ENCODE data around the gene PMM1.
A peak's percentile ranks its signal among the peaks of the same experiment; 100 is the strongest.
"Not testable (repeated sequence)": the region's sequence is repeated elsewhere in the genome, so short reads cannot be mapped to it uniquely, and the experiment has no call there.

Gene PMM1

DNA sequence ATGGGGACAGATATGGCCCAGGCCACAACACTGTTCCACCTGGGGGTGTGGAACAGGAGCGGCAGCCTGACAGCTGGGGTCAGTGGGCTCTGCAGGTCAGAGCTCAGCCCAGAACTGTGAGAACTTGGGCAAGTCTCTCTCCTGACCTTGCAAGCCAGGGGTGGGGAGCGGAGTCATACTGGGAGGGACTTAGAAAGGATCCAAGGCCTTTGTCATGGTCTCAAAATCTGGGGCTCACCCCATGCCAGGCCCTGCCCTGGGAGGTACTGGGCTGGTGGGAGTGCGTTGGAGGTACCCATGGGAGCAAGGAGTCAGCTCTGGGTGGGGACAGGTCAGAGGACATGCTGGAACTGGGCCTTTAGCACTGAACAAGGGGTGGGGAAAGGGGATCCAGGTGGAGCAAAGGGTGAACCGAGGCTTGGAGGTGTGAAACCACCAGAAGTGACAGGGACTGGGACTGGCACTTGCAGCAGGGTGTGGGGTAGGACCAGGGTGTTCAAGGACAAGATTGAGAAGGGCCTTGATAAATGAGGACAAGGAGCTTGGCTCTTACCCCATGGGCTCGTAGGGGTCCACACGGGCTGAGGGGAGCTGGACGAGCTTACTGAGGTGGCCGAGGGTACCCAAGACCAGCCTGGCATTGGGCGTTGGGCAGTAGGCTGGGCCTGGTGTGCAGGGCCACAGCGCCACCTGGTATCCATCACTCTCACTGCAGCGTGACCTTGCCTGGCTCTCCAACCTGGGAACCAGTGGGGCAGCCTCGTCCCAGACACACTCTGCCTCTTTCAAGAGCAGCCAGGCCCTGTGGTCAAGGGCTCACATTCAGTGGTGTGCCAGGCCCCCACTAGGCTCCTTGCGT is 7.4 kb upstream of the PMM1 start:
- DNase-seq = peak; percentile 26

DNA sequence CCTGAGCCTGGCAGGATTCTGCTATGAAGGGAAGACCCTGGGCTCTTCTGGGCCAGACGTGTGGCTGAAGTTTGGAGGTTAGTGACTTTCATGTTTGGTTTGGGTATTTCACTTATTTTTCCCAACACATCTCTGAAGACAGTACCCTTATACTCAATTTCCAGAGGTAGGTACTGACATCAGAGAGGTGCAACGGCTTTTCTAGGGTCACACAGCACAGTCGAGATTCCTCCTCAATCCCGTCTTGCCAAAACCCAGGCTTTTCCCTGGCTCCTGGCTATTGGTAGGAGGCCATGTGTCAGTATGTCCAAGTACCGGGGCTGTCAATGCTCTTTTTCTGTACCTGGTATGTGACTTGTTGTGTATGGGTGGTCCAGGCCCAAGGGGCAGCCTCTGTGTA is 6.1 kb upstream of the PMM1 start:
- no peak for DNase-seq

DNA sequence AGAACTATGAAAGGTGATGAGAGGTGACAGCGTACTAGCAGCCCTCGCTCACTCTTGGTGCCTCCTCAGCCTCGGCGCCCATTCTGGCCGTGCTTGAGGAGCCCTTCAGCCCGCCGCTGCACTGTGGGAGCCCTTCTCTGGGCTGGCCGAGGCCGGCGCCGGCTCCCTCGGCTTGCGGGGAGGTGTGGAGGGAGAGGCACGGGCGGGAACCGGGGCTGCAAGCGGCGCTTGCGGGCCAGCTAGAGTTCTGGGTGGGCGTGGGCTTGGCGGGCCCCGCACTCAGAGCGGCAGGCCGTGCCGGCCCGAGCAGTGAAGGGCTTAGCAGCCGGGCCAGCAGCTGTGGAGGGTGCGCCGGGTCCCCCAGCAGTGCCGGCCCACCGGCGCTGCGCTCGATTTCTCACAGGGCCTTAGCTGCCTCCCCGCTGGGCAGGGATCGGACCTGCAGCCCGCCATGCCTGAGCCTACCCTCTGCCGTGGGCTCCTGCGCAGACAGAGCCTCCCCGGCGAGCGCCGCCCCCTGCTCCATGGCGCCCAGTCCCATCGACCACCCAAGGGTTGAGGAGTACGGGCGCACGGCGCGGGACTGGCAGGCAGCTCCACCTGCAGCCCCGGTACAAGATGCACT is 3.8 kb upstream of the PMM1 start:
- not testable (repeated sequence) for DNase-seq

DNA sequence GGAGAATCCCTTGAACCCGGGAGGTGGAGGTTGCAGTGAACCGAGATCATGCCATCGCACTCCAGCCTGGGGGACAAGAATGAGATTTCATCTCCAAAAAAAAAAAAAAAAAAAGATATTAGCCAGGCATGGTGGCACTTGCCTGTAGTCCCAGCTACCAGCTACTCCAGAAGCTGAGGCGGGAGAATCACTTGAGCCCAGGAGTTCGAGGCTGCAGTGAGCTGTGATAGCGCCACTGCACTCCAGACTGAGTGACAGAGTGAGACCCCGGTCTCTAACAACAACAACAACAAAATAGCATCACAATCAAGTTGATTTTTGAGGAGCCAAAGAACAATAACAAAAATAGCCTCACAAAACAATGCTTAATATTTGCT is 2.3 kb downstream of the PMM1 start:
- no peak for DNase-seq

DNA sequence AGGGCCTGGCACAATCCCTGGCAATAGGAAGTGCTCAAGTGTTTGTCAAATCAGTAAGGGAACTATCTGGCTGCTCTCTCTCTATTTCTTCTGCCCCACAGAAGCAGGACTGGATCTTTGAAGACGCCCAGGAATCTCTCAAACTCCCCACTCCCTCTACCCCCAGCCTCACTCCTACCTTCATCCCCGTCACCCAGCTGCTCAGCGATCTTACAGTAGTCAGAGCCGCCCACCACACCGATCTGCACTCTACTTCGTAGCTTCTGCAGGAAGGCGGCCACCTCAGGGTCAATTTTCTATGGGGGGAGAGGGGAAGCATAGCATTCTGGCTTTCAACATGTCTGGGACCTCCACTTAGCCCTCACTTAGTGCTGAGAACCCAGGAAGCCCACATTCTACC is 3.7 kb downstream of the PMM1 start:
- no peak for DNase-seq

DNA sequence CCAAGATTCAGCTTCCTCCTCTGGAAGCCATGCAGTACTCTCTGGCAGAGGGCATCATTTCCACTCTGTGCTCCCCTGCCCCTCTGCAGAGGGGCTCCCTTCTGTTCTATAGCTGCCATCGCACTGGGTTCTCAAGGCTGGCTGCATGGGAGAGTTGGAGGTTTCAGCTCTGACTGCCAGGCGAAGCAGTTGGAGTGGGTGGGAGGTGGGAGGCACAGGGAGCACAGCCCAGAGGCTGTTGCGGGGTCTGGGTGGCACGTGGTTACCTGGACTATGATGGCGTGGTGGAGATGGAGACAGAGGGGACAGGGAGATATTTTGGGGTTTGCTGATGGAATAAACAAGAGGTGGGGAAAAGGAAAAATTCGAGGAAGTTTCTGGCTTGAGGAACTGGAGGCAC is 4.8 kb downstream of the PMM1 start:
- DNase-seq = no peak

DNA sequence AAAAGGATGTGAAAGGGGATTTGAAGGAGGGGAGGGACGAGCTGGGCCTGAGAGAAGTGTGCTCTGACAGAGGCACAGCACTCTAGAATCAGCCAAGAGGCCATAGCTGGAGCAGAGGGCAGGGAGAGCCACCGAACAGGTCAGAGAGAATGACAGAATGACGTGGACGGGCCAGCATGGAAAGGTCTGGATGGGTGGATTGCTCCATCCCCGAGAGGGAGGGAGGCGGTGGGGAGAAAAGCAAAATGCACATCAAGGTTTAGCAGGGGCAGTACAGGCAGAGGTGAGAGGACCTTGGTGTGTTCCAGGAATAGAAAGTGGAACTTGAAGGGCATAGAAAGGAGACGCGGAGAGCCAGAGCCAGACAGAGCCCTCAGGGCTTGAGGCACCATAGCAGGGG is 6.9 kb downstream of the PMM1 start:
- no peak for DNase-seq

DNA sequence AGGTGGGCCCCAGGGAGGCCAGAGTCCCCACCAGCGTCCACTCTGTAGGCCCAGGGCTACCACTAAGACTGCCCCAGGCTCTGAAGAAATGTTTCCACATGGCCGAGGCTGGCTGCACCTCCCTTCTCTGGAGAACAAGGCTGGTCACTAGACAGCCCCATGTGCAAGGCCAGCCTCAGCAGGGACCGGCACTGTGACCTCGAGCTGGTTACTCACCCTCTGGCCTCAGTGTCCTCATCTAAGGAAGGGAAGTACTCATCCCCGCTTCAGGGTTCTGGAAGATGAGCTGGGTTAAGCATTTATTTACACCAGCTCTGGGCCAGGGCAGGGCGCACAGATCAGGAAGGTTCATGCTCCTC is 9.7 kb downstream of the PMM1 start:
- no peak for DNase-seq

DNA sequence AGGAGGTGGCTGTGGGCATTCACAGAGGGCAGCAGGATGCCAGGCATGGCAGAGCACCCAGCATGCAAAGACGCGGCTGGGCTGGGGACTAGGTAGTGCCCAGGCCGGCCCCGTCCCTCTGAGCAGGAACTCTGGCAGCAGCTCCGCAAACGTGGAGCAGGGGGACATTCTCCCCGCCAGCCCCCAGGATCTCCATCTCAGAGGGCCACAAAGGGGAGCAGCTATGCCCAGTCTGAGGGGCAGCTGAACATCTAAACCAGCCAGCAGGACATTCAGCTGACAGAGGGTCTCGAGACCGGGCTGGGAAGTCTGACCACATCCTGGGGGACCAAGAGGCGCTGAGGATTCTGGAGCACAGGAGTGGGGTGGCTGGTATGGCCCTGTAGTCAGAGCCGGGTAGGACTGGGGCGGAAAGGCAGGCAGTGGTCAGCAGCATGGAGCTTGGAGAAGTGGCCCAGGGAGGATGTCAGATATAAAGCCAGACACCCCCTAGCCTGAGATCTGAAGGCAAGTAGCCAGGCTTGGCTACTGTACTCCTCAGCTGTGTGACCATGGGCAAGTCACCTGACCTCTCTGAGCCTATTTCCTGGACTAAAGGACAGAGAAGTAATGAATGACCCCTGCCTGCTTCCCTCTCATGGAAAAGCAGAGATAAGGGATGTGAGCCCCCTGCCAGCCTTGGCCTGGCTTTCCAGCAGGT is 10.2 kb downstream of the PMM1 start:
- no peak for DNase-seq

DNA sequence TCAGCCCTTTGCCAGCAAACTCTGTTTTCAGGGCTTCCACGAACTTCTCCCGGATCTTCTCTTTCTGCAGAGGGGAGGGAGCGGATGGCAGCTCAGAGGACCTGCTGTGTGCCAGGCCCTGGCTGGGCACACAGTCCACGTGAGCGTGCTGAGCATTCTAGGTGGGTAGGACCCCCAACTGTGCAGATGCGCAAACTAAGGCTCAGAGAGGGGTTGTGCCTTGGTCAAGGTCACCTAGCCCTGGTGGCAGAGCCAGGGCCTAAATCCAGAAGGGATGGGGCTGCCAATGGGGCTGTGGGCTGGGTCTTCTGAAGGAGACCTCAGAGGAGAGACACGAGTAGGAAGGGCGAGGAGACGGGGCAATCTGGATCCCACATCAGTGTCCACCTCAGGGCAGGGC is 10.8 kb downstream of the PMM1 start:
- DNase-seq = no peak

DNA sequence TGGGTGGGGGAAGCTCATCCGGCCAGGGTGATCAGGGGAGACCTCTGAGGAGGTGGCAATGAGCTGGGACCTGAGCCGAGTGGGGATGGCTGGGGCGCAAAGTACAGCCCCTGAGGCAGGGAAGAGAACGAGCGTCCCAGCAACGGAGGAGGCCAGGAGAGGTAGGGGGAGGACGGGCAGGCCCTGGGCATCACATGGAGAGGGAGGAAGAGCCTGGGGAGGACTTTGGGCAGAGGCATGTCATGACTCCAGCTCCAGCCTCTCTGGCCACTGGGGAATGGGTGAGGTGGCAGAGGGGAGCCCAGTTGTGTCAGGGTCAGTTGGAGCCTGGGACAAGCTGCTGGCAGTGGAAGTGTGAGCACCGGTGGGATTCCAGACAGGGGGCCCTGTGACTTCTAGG is 11.5 kb downstream of the PMM1 start:
- DNase-seq = no peak

DNA sequence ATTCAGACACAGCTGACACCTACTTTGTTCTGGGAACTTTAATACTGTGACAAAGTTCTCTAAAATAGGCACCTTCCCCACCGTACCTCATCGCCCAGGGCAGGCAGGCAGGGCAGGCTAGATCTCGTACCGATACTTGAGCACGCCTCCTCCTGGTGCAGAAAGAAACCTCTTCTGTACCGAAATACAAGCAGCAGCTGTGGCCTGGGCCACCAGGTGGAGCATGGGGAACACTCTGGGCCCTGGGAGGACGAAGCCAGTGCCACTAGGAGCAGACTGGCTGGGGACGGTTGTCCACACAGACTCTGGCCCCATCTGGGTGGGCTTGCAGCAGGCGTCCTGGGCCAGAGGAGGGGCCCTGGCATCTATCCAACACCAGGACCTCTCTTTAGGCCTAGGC is 12.8 kb downstream of the PMM1 start:
- DNase-seq = peak; percentile 12

DNA sequence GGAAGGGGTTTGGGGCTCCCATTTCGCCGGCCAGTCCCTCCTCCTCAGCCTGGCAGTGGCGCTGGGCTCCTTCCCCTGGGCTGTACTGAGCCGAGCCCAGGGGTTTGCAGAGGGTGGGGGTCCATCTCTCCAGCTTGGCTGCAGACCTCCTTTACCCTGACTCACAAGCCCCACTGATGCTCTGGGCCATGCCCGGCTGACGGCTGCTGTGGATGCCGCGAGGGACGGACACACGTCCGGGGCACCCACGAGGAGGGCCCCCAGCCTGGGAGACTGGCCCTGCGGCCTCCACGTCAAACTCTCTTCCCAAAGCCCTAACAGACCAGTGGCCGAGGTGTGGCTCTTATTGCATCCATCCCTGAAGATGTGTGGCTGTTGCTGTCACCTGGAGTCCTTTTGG is 14.1 kb downstream of the PMM1 start:
- no peak for DNase-seq

DNA sequence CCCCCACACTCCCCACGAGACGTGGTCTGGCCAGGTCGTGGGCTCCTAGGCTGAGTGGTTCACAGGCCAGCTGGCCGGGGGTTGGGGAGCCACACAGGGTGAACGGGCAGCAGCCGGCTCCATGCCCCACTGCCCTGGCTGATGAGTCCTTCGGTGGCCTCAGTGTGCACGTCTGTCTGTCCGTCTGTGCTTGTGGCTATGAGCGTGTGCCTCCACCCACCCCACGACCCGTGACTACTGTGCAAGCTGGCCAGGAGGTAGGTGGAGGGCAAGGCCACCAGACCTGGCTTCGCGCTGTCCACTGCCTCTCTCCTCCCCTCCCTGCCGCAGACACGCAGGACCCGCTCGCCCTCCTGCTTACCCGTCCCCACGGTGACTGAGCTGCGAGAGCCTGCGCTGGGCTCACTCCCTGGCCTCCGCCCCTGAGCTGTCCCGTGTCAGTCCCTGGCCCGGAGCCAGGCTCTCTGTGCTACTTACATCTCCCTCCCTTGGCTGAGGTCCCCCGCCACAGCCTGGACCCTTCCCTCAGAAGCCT is 14.7 kb downstream of the PMM1 start:
- no peak for DNase-seq

DNA sequence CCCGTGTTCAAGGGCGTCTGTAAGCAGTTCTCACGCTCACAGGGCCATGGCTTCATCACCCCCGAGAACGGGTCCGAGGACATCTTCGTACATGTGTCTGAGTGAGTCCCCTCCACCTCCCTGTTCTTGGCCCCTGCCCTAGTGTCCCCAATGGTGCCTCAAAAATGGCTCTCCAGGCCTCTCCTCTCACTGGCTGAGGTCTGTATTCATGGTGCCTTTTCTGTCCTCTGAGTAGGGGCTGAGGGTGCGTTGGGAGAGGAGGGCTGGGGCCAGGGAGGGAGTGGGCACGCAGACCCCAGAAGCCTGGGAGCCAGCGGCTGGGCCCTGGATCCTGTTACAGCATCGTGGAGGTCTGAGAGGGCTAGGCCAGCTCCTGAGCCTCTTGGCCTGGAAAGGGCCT is 16.0 kb downstream of the PMM1 start:
- no peak for DNase-seq

DNA sequence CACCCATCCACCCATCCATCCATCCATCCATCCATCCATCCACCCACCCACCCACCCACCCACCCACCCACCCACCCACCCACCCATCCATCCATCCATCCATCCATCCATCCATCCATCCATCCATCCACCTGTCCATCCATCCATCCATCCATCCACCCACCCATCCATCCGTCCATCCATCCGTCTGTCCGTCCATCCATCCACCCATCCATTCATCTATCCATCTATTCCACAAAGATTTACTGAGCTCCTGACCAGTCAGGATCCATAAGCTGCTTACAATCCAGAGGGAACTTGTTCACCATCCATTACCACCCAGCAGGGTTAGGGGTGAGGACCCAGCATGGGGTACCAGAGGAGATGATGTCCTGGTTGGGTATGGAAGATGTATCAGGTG is 17.3 kb downstream of the PMM1 start:
- not testable (repeated sequence) for DNase-seq

DNA sequence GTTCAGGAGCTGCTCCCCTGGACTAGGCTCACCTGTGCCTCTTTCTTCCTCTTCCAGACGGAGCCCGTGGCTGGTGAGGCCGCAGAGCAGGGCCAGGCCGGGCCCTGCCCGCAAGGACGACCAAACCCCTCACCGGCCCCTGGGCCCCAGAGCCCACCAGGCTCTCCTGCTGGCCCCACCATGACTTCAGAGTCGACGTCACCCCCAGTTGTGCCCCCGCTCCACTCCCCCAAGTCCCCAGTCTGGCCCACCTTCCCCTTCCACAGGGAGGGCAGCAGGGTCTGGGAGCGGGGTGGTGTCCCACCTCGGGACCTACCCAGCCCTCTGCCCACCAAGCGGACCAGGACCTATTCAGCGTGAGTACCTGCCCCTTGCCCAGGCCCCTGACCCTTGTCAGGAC is 17.9 kb downstream of the PMM1 start:
- DNase-seq = no peak

DNA sequence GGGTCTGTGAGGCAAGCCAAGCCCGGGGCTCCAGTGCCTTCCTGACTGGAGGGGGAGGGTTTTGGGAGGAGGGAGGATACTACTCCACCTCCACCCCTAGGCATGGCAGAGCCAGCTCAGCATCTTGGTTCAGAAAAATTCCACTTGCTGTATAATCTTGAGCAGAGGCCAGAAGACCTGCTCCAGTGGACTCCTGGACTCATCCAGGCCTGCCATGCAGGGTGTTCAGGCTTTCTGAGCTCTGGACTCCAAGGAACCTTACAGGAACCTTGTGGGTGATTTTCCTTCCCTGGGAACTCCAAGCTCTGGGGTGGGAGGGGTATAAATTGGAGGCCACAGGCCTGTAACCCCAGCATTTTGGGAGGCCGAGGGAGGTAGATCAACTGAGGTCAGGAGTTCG is 19.4 kb downstream of the PMM1 start:
- DNase-seq = no peak

DNA sequence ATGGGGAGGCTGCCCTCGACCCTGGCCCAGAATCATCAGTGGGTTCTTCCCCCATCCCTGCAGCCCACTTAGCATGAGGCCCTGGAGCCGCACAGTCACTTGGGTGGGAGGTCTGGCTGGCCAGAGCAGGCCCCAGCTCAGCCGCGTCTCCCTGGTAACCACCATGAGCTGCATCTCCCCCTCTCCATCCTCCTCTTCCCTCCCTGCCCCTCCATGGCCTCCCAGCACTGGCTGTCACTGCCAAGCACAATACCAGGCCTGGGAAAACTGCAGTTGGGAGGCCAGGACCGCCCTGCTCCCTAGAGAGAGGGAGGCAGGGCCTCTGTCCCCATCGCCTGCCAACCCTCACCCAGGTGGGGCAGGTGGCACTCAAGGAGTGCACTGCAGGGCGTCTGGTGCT is 20.8 kb downstream of the PMM1 start:
- no peak for DNase-seq

DNA sequence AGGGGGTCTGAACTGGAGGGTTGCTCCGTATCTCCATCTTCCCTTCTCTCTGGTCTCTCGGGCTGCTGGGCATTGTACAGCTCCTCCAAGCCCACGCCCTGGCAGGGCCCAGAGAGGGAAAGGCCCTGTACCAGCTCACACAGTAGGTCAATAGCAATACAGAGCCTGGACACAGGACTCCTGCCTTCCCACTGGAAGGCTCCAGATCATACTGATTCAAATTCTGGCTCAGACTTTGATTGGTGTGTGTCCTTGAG is 22.2 kb downstream of the PMM1 start:
- DNase-seq = no peak

DNA sequence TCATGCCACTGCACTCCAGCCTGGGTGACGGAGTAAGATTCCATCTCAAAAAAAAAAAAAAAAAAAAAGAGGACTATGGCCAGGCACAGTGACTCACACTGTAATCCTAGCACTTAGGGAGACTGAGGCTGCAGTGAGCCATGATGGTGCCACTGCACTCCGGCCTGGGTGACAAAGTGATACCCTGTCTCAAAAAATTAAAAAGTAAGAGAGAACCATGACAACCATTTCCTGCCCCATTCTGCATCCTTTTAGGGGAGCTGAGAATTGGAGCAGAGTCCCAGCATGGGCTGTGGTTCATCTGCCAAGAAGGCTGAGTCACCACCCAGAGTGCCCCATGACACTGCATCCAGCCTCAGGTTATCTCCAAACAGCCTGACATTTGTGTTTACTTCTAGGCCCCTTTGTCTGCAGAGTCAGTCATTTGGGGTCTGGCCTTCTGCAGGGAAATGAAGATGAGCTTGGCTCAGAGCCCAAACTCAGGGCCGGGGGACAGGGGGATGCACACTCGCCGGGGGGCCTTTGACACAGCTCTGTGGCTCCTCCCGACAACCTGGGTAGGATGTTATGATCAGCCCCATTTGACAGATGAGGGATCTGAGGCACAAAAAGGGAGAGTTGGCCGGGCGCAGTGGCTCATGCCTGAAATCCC is 24.1 kb downstream of the PMM1 start:
- DNase-seq = no peak

DNA sequence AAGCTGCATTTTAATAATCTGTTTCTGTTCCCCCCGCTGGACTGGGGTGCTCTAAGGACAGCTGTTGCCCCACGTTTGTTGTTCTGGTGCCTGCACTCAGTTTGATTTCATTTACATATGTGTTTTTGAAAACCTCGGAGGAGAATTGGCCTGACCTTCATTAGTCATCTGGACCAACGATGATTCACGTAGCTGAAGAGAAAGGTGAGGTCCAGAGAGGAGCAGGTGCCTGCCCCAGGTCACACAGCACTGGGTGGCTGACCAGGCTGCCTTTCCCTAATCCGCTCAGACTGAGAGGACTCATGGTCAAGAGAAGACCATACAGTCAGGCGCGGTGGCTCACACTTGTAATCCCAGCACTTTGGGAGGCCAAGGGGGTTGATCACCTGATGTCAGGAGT is 25.1 kb downstream of the PMM1 start:
- no peak for DNase-seq

DNA sequence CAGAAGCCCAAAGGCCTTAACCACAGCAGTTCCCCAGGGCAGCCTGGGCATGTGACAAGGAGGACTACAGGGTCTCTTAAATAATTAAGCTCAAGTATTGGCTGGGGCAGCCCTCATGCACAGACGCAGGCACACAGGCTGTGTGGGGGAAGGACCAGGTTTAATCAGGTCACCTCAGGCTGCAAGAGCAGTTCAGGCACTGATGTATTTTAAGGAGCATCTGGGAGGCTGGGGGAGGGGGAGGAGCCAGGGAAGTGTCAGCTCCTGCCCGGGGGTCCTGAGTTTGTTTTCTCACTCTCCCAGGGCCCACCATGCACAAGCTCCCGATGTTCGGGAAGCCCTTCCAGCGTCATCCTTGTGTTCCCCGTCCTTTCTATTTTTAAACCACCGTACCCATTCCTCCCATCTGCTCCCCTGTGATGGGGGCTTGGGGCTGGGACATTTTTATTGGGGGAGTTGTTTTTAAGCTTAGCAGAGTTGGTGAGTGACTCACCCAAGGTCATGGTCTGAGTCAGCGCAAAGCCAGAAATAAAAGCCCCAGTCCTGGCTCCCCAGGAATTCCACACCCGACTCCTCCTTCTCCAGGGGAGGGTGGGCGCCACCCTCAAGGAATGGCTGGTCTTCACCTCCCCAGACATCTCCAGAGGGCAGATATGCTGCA is 26.5 kb downstream of the PMM1 start:
- DNase-seq = no peak
